Liver (tissue), 3 donors: Measurements from ENCODE around the gene ZFYVE19.

ENCODE experiments used
- ATF3 ChIP-seq: IDR thresholded peaks from 2 replicates; pipeline ENCODE4 v1.6.1; 2016; ENCODE audit warnings: antibody characterized with exemption
- CTCF ChIP-seq: fragments of 150-350 bp; IDR thresholded peaks from 2 replicates; pipeline ENCODE4 v1.5.1; 2017; ENCODE audit warnings: improper control_type of control experiment, low read depth, low read length; ENCODE audit not compliant: missing input control
- FOXA2 ChIP-seq: IDR thresholded peaks from 2 replicates; pipeline ENCODE4 v1.6.1; 2016; ENCODE audit warnings: antibody characterized with exemption
- RAD21 ChIP-seq, 2 donors: IDR thresholded peaks; 2 replicates each; pipeline ENCODE4 v1.6.1; 2016; ENCODE audit warnings: antibody characterized with exemption in 2 of 2, mild to moderate bottlenecking in 2 of 2
- TAF1 ChIP-seq: conservative IDR thresholded peaks from 2 replicates; pipeline ENCODE4 v1.6.1; 2016; ENCODE audit warnings: antibody characterized with exemption, mild to moderate bottlenecking
- ZBTB33 ChIP-seq: IDR thresholded peaks from 2 replicates; pipeline ENCODE4 v1.6.1; 2016; ENCODE audit warnings: antibody characterized with exemption
- donor health status: healthy.
- donor health status: healthy.

GRCh38 chr15:40863660-40864270 is 56.9 kb downstream of the ZFYVE19 start:
- TF ChIP-seq CTCF: no peak
- no peak for TF ChIP-seq RAD21 (IDR thresholded peaks at IDR 0.05)
- no peak for TF ChIP-seq FOXA2
- TF ChIP-seq ATF3: no peak
- TF ChIP-seq TAF1: no peak
- no peak for TF ChIP-seq ZBTB33
